ENCODE results near the gene FZD8.

GRCh38 chr10:35661236-35661635 is 19.1 kb upstream of the FZD8 start:
- TF ChIP-seq CTCF (IDR thresholded peaks at IDR 0.05 in 4 of 5, conservative IDR thresholded peaks at IDR 0.05 in 1 of 5): no peak
- TF ChIP-seq POLR2A (IDR thresholded peaks at IDR 0.05): no peak
